ENCODE data around the gene RAB14.

GRCh38 chr9:121171236-121171635, 30.4 kb downstream of the RAB14 start:
- TF ChIP-seq CTCF (IDR thresholded peaks at IDR 0.05; ENCODE audit: insufficient read depth, low read length) (no peak), POLR2AphosphoS5 (IDR thresholded peaks at IDR 0.05; ENCODE audit: low read depth) (no peak)

Measured in HL-60 (cell line).